ENCODE measurements around the gene GTF2A1L.
"Not testable (repeated sequence)": the region's sequence is repeated elsewhere in the genome, so short reads cannot be mapped to it uniquely, and the experiment has no call there.

GTF2A1L gene

GRCh38 chr2:48613211-48613610, 4.4 kb upstream of the GTF2A1L start:
- DNase-seq: no peak

- not testable (repeated sequence) for DNase-seq
Measured at GRCh38 chr2:48614581-48614980, 3.1 kb upstream of the GTF2A1L start.

GRCh38 chr2:48619526-48619925, 1.9 kb downstream of the GTF2A1L start:
- DNase-seq: no peak

- no peak for DNase-seq
Measured at GRCh38 chr2:48620604-48621003, 2.9 kb downstream of the GTF2A1L start.

- DNase-seq: not testable (repeated sequence)
Measured at GRCh38 chr2:48622691-48623090, 5.0 kb downstream of the GTF2A1L start.

GRCh38 chr2:48624696-48625095, 7.0 kb downstream of the GTF2A1L start:
- DNase-seq: no peak

- DNase-seq: no peak
Measured at GRCh38 chr2:48626047-48626446, 8.4 kb downstream of the GTF2A1L start.

GRCh38 chr2:48633143-48633542, 15.5 kb downstream of the GTF2A1L start:
- no peak for DNase-seq

- DNase-seq: no peak
Measured at GRCh38 chr2:48635786-48636185, 18.1 kb downstream of the GTF2A1L start.

GRCh38 chr2:48638261-48638660, 20.6 kb downstream of the GTF2A1L start:
- DNase-seq: no peak

- no peak for DNase-seq
Measured at GRCh38 chr2:48651158-48651790, 33.6 kb downstream of the GTF2A1L start.

GRCh38 chr2:48668992-48669391, 51.3 kb downstream of the GTF2A1L start:
- DNase-seq: no peak

GRCh38 chr2:48673581-48673980, 55.9 kb downstream of the GTF2A1L start:
- DNase-seq: no peak

- DNase-seq: no peak
Measured at GRCh38 chr2:48674933-48675332, 57.3 kb downstream of the GTF2A1L start.

GRCh38 chr2:48677450-48677849, 59.8 kb downstream of the GTF2A1L start:
- DNase-seq: no peak

GRCh38 chr2:48685126-48685525, 67.5 kb downstream of the GTF2A1L start:
- DNase-seq: no peak

- DNase-seq: no peak
Measured at GRCh38 chr2:48691935-48692691, 74.5 kb downstream of the GTF2A1L start.

- DNase-seq: no peak
Measured at GRCh38 chr2:48693066-48693465, 75.4 kb downstream of the GTF2A1L start.

GRCh38 chr2:48693645-48694044, 76.0 kb downstream of the GTF2A1L start:
- DNase-seq: no peak

- DNase-seq: no peak
Measured at GRCh38 chr2:48694149-48694548, 76.5 kb downstream of the GTF2A1L start.

- DNase-seq: no peak
Measured at GRCh38 chr2:48695991-48696390, 78.3 kb downstream of the GTF2A1L start.

GRCh38 chr2:48696881-48697280, 79.2 kb downstream of the GTF2A1L start:
- no peak for DNase-seq

GRCh38 chr2:48699348-48699930, 81.8 kb downstream of the GTF2A1L start:
- no peak for DNase-seq

GRCh38 chr2:48703621-48704020, 86.0 kb downstream of the GTF2A1L start:
- not testable (repeated sequence) for DNase-seq
